Hepatocyte (in vitro differentiated cells): ENCODE data around the gene P2RX4. TPM values are rescaled to one million over a fixed set of nuclear protein-coding genes. Genes with fewer than 3 reads are reported as not detected.

Experiments
- DNase-seq: peaks from one replicate; pipeline ENCODE4 v3.0.0-alpha.2; 2016; ENCODE audit warnings: low spot score
- H2AFZ ChIP-seq: fragments of 200-600 bp; sonication (generic); 2 replicates; pipeline ENCODE4 v1.6.0; 2016; ENCODE audit warnings: antibody characterized with exemption, mild to moderate bottlenecking
- H3K27ac ChIP-seq: fragments of 200-600 bp; sonication (generic); 2 replicates; pipeline ENCODE4 v1.5.1; 2016; ENCODE audit warnings: mild to moderate bottlenecking
- H3K27me3 ChIP-seq: fragments of 200-600 bp; sonication (generic); 2 replicates; pipeline ENCODE4 v1.6.1; 2016
- H3K36me3 ChIP-seq: fragments of 200-600 bp; sonication (generic); replicated peaks from 2 replicates; pipeline ENCODE4 v1.5.1; 2016; ENCODE audit warnings: low read depth; ENCODE audit not compliant: insufficient read depth
- H3K4me1 ChIP-seq: fragments of 200-600 bp; sonication (generic); 2 replicates; pipeline ENCODE4 v1.5.1; 2016; ENCODE audit warnings: mild to moderate bottlenecking, moderate library complexity; ENCODE audit not compliant: insufficient read depth
- H3K4me2 ChIP-seq: fragments of 200-600 bp; sonication (generic); 2 replicates; pipeline ENCODE4 v1.6.0; 2016
- H3K4me3 ChIP-seq: fragments of 200-600 bp; sonication (generic); 2 replicates; pipeline ENCODE4 v1.5.1; 2016; ENCODE audit warnings: mild to moderate bottlenecking
- H3K79me2 ChIP-seq: fragments of 200-600 bp; sonication (generic); 2 replicates; pipeline ENCODE4 v1.6.0; 2017; ENCODE audit warnings: mild to moderate bottlenecking
- H3K9me2 ChIP-seq: fragments of 200-600 bp; sonication (generic); replicated peaks from 2 replicates; pipeline ENCODE4 v1.6.0; 2017; ENCODE audit warnings: mild to moderate bottlenecking; ENCODE audit not compliant: insufficient read depth
- H3K9me3 ChIP-seq: fragments of 200-600 bp; sonication (generic); 2 replicates; pipeline ENCODE4 v1.5.1; 2016; ENCODE audit warnings: low read depth, mild to moderate bottlenecking
- H4K20me1 ChIP-seq: fragments of 200-600 bp; sonication (generic); 2 replicates; pipeline ENCODE4 v1.6.0; 2016; ENCODE audit warnings: mild to moderate bottlenecking; ENCODE audit not compliant: insufficient read depth, poor library complexity, severe bottlenecking
- EZH2 ChIP-seq: fragments of 200-600 bp; sonication (generic); IDR thresholded peaks from 2 replicates; pipeline ENCODE4 v1.6.1; 2016; ENCODE audit warnings: antibody characterized with exemption, mild to moderate bottlenecking, borderline replicate concordance
- EZH2phosphoT487 ChIP-seq: fragments of 200-600 bp; sonication (generic); IDR thresholded peaks from one replicate; pipeline ENCODE4 v1.6.1; 2018; ENCODE audit warnings: antibody characterized with exemption, mild to moderate bottlenecking, low read depth, moderate library complexity; ENCODE audit not compliant: unreplicated experiment, severe bottlenecking
- WGBS: methylation state at CpG from one replicate; pipeline ENCODE4 v1.1.6; 2016; ENCODE audit warnings: low lambda C conversion rate; ENCODE audit errors: missing lambda C conversion rate; 5-methylcytosine and 5-hydroxymethylcytosine counted together
- polyA plus RNA-seq: library from polyadenylated mRNA; unstranded; fragments of >200 nt; fragmentation: Nextera tagmentation; extraction: Ambion mirVana; gene quantifications from 2 replicates; pipeline ENCODE4 v1.2.1, GENCODE V29; 2016
- total RNA-seq: library from RNA; depleted of rRNA; stranded (reverse); fragments of >200 nt; gene quantifications from 2 replicates; pipeline ENCODE4 v1.2.3, GENCODE V29; 2014
- TF ChIP-seq, protein P1 (sequence below): fragments of 200-600 bp; sonication (generic); IDR thresholded peaks from 2 replicates; pipeline ENCODE4 v1.5.1; 2016; ENCODE audit warnings: antibody characterized with exemption, mild to moderate bottlenecking; ENCODE audit not compliant: poor library complexity

The P2RX4 gene
- total and polyA plus RNA-seq, 2 experiments from 2014 or later = 81.8 to 94.6 TPM

DNA sequence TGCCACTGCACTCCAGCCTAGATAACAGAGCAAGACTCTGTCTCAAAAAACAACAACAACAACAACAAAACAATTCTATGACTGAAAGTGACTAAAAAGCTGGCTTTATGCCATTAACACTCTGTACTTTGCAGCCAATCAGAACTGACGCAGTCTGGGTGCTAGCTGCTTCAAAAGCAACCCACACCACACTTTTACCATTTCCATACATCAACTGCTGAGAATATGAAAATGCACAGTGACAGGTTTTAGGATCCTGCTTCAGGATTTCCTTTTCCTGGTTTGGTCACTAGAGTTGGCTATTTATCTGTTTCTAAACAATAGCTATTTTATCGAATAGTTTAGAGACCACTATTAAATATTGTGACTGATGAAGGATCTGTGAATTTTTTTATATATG, 23.1 kb upstream of the P2RX4 start:
- H3K79me2 ChIP-seq = no peaks in the 10 kb centered on the region
- H3K4me1 ChIP-seq = no peaks in the 10 kb centered on the region
- H2AFZ ChIP-seq = no peak overlapping the region
- no peaks in the 10 kb centered on the region for H3K36me3 ChIP-seq
- H3K9me2 ChIP-seq = no peaks in the 10 kb centered on the region
- no peaks in the 10 kb centered on the region for H4K20me1 ChIP-seq
- no peak for TF ChIP-seq EZH2phosphoT487
- TF ChIP-seq, protein P1, sequence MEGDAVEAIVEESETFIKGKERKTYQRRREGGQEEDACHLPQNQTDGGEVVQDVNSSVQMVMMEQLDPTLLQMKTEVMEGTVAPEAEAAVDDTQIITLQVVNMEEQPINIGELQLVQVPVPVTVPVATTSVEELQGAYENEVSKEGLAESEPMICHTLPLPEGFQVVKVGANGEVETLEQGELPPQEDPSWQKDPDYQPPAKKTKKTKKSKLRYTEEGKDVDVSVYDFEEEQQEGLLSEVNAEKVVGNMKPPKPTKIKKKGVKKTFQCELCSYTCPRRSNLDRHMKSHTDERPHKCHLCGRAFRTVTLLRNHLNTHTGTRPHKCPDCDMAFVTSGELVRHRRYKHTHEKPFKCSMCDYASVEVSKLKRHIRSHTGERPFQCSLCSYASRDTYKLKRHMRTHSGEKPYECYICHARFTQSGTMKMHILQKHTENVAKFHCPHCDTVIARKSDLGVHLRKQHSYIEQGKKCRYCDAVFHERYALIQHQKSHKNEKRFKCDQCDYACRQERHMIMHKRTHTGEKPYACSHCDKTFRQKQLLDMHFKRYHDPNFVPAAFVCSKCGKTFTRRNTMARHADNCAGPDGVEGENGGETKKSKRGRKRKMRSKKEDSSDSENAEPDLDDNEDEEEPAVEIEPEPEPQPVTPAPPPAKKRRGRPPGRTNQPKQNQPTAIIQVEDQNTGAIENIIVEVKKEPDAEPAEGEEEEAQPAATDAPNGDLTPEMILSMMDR = no peak
- no peak for TF ChIP-seq EZH2
- no peak for DNase-seq
- no peak overlapping the region for H3K27ac ChIP-seq
- no peak overlapping the region for H3K4me2 ChIP-seq
- no peaks in the 10 kb centered on the region for H3K27me3 ChIP-seq
- H3K9me3 ChIP-seq = no peaks in the 10 kb centered on the region
- WGBS = 93% methylated on average over 2 of the region's 2 CpGs
- no peak overlapping the region for H3K4me3 ChIP-seq

DNA sequence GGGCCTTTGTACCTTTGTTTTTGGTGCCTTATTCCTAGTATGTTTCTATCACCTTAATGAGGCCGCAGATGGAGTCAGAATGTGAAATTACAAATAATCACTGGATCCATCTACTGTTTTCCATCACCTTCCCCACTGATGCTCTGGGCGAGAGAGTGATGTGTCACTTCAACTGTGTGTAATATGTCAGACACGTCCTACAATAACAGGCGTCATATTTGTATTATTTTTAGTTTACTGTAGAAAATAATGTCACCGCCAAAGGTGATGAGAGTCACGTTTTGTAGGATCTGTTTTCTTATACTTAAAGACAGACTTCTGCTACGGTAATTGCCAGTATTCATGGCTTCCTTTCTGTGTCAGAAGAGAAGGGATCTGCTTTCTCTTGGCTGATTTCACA, 22.4 kb upstream of the P2RX4 start:
- DNase-seq = no peak
- H3K9me3 ChIP-seq = no peaks in the 10 kb centered on the region
- no peaks in the 10 kb centered on the region for H3K27me3 ChIP-seq
- H3K4me3 ChIP-seq = no peak overlapping the region
- H3K36me3 ChIP-seq = no peaks in the 10 kb centered on the region
- H3K4me1 ChIP-seq = no peaks in the 10 kb centered on the region
- no peaks in the 10 kb centered on the region for H3K9me2 ChIP-seq
- no peak overlapping the region for H3K27ac ChIP-seq
- no peaks in the 10 kb centered on the region for H3K79me2 ChIP-seq
- TF ChIP-seq, protein P1 = no peak
- TF ChIP-seq EZH2 (no peak), EZH2phosphoT487 (no peak)
- H4K20me1 ChIP-seq = no peaks in the 10 kb centered on the region
- 91% methylated on average over 7 of the region's 7 CpGs for WGBS
- no peak overlapping the region for H3K4me2 ChIP-seq
- H2AFZ ChIP-seq = no peak overlapping the region

DNA sequence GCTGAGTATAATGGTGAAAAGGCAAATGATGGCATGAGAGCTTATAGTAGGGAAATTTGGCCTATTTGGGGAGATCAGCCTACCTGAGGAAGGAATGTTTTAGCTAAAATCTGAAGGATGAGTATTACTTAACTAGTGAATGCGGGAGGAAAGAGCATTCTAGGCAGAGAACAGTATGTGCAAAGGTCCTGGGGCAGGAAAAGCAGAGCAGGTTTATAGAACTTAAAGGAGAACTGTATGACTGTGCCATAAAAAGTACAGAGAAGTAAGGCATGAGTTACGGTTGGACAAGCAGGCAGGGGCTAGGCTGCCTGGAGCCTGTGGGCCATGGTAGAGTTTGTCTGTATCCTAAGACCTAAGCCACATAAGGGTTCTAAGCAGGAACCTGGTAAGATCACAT, 21.7 kb upstream of the P2RX4 start:
- WGBS = 86% methylated on average over 2 of the region's 2 CpGs
- H3K9me2 ChIP-seq = no peaks in the 10 kb centered on the region
- no peak overlapping the region for H2AFZ ChIP-seq
- no peaks in the 10 kb centered on the region for H3K79me2 ChIP-seq
- H3K9me3 ChIP-seq = no peaks in the 10 kb centered on the region
- H3K27ac ChIP-seq = no peak overlapping the region
- H3K27me3 ChIP-seq = no peaks in the 10 kb centered on the region
- no peaks in the 10 kb centered on the region for H3K36me3 ChIP-seq
- H3K4me3 ChIP-seq = no peak overlapping the region
- no peaks in the 10 kb centered on the region for H3K4me1 ChIP-seq
- H4K20me1 ChIP-seq = no peaks in the 10 kb centered on the region
- TF ChIP-seq EZH2phosphoT487 (no peak), EZH2 (no peak)
- TF ChIP-seq, protein P1 = no peak
- no peak for DNase-seq
- H3K4me2 ChIP-seq = no peak overlapping the region

DNA sequence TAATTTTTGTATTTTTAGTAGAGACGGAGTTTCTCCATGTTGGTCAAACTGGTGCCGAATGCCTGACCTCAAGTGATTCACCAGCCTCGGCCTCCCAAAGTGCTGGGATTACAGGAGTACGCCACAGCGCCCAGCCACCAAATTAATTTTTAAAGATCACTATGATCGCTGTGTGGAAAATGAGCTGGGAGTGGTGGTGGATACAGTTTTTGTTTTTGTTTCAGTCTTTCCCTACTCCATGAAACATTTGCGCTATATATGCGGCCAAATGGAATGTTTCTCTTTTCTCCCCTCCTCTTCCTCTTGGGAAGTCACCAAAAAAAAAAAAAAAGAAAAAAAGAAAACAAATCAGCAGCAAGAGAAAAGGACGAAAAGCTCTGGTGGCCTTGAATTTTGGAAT, 20.8 kb upstream of the P2RX4 start:
- H4K20me1 ChIP-seq = no peaks in the 10 kb centered on the region
- WGBS = 97% methylated on average over 9 of the region's 9 CpGs
- no peaks in the 10 kb centered on the region for H3K9me3 ChIP-seq
- no peak overlapping the region for H3K27ac ChIP-seq
- H2AFZ ChIP-seq = no peak overlapping the region
- H3K79me2 ChIP-seq = no peaks in the 10 kb centered on the region
- H3K4me1 ChIP-seq = no peaks in the 10 kb centered on the region
- no peak overlapping the region for H3K4me2 ChIP-seq
- no peak for DNase-seq
- TF ChIP-seq EZH2phosphoT487 = no peak
- TF ChIP-seq, protein P1 = no peak
- TF ChIP-seq EZH2 = no peak
- H3K4me3 ChIP-seq = no peak overlapping the region
- H3K36me3 ChIP-seq = no peaks in the 10 kb centered on the region
- H3K9me2 ChIP-seq = no peaks in the 10 kb centered on the region
- H3K27me3 ChIP-seq = no peaks in the 10 kb centered on the region
